Endodermal cell (in vitro differentiated cells): ENCODE data around the gene UEVLD. TPM values are rescaled to one million over a fixed set of nuclear protein-coding genes. Genes with fewer than 3 reads are reported as not detected.

Experiments
- DNase-seq: peaks from one replicate; pipeline ENCODE4 v3.0.0-alpha.2; 2017
- H3K27ac ChIP-seq: 2 replicates; pipeline ENCODE4 v1.5.1; 2013; ENCODE audit warnings: mild to moderate bottlenecking, low read depth, low read length, moderate library complexity
- H3K27me3 ChIP-seq: 2 replicates; pipeline ENCODE4 v1.6.1; 2013; ENCODE audit warnings: mild to moderate bottlenecking, low read length, moderate library complexity; ENCODE audit not compliant: insufficient read depth, control insufficient read depth, poor library complexity, severe bottlenecking
- H3K36me3 ChIP-seq: 2 replicates; pipeline ENCODE4 v1.7.0; 2013; ENCODE audit warnings: mild to moderate bottlenecking, low read length, moderate library complexity; ENCODE audit not compliant: control insufficient read depth, insufficient read depth
- H3K4me1 ChIP-seq: one replicate; pipeline ENCODE4 v1.7.0; 2013; ENCODE audit warnings: low read length; ENCODE audit not compliant: control insufficient read depth, insufficient read depth
- H3K4me3 ChIP-seq: 2 replicates; pipeline ENCODE4 v1.5.1; 2013; ENCODE audit warnings: mild to moderate bottlenecking, low read length, moderate library complexity
- H3K9ac ChIP-seq: 2 replicates; pipeline ENCODE4 v1.6.1; 2013; ENCODE audit warnings: mild to moderate bottlenecking, low read length, moderate library complexity; ENCODE audit not compliant: poor library complexity, severe bottlenecking; ENCODE audit errors: extremely low read depth
- H3K9me3 ChIP-seq: 2 replicates; pipeline ENCODE4 v1.6.1; 2013; ENCODE audit warnings: mild to moderate bottlenecking, low read length, moderate library complexity; ENCODE audit not compliant: control insufficient read depth
- H3K27ac Mint-ChIP-seq: 2 replicates; pipeline ENCODE4 v1.8.0; 2020; ENCODE audit warnings: mixed read lengths
- H3K27me3 Mint-ChIP-seq: 2 replicates; pipeline ENCODE4 v1.8.0; 2021; ENCODE audit warnings: mild to moderate bottlenecking, mixed read lengths; ENCODE audit not compliant: insufficient read depth
- H3K36me3 Mint-ChIP-seq: 2 replicates; pipeline ENCODE4 v1.8.0; 2020; ENCODE audit warnings: low read depth, mixed read lengths
- H3K4me1 Mint-ChIP-seq: 2 replicates; pipeline ENCODE4 v1.8.0; 2020; ENCODE audit warnings: mixed read lengths
- H3K4me3 Mint-ChIP-seq: 2 replicates; pipeline ENCODE4 v1.8.0; 2020; ENCODE audit warnings: mild to moderate bottlenecking, moderate library complexity, mixed read lengths
- H3K9me3 Mint-ChIP-seq: 2 replicates; pipeline ENCODE4 v1.8.0; 2020; ENCODE audit warnings: mild to moderate bottlenecking, mixed read lengths
- CTCF ChIP-seq: fragments of 200-600 bp; sonication (generic); conservative IDR thresholded peaks from 2 replicates; pipeline ENCODE4 v1.5.0; 2021; ENCODE audit warnings: antibody characterized with exemption, mild to moderate bottlenecking
- WGBS, 2 experiments: methylation state at CpG; one replicate each; pipeline versions ENCODE4 v1.1.5 to v1.1.7; 2013; ENCODE audit warnings: missing lambda C conversion rate in 2 of 2, mixed read lengths in 1 of 2; ENCODE audit not compliant: insufficient coverage in 1 of 2, insufficient read length in 1 of 2; 5-methylcytosine and 5-hydroxymethylcytosine counted together
- total RNA-seq, 2 donors: library from RNA; stranded (reverse); fragmentation: NEBNext Ultra II Directional in 1 of 2; extraction: Animal tissue kit (Norgen Biotek cat#: 25700) in 1 of 2; gene quantifications; 2 replicates in 1 of 2; 3 replicates in 1 of 2; pipeline ENCODE4 v1.2.1, GENCODE V29; 2021

UEVLD gene
- total RNA-seq, 2 donors from 2014 or later: 14.4 to 15.0 TPM

- WGBS, 2 experiments: 100% methylated on average over 1 of the region's 1 CpG
- H3K27ac Mint-ChIP-seq: no peak overlapping the region
- Histone ChIP-seq H3K9ac (no peak overlapping the region), H3K4me3 (no peak overlapping the region), H3K36me3 (peaks cover 30% of the 10 kb centered on the region), H3K27me3 (no peaks in the 10 kb centered on the region), H3K9me3 (no peaks in the 10 kb centered on the region), H3K27ac (no peak overlapping the region), H3K4me1 (no peaks in the 10 kb centered on the region)
- no peak for TF ChIP-seq CTCF
- no peak overlapping the region for H3K4me3 Mint-ChIP-seq
- H3K36me3 Mint-ChIP-seq: peaks cover 7% of the 10 kb centered on the region
- DNase-seq: no peak
- no peaks in the 10 kb centered on the region for H3K9me3 Mint-ChIP-seq
- H3K4me1 Mint-ChIP-seq: no peaks in the 10 kb centered on the region
- H3K27me3 Mint-ChIP-seq: no peaks in the 10 kb centered on the region
Observed at GRCh38 chr11:18534245-18534644, 54.3 kb downstream of the UEVLD start.

DNA sequence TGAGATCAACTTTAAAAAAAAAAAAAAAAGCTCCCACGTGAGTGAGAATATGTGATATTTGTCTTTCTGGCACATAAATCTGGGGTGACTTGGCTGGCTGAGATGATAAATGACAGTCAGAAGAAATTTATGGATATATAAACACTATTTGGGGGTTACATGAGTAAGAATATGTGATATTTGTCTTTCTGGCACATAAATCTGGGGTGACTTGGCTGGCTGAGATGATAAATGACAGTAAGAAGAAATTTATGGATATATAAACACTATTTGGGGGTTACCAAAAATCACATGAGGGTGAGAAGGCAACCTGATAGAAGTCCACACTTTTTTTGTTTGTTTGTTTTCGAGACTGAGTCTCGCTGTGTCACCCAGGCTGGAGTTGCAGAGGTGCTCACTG is 55.2 kb downstream of the UEVLD start:
- Mint-ChIP-seq H3K27ac (no peak overlapping the region), H3K4me3 (no peak overlapping the region), H3K9me3 (no peaks in the 10 kb centered on the region), H3K36me3 (peaks cover 7% of the 10 kb centered on the region), H3K4me1 (no peaks in the 10 kb centered on the region), H3K27me3 (no peaks in the 10 kb centered on the region)
- H3K9ac ChIP-seq: no peak overlapping the region
- H3K9me3 ChIP-seq: no peaks in the 10 kb centered on the region
- peaks cover 30% of the 10 kb centered on the region for H3K36me3 ChIP-seq
- no peaks in the 10 kb centered on the region for H3K27me3 ChIP-seq
- no peaks in the 10 kb centered on the region for H3K4me1 ChIP-seq
- no peak overlapping the region for H3K4me3 ChIP-seq
- TF ChIP-seq CTCF: no peak
- no peak for DNase-seq
- WGBS, 2 experiments: 94 to 100% methylated on average over 2 to 3 of the region's 3 CpGs
- no peak overlapping the region for H3K27ac ChIP-seq

GRCh38 chr11:18527512-18527911 is 61.0 kb downstream of the UEVLD start:
- Mint-ChIP-seq H3K4me3 (peak overlapping the region; percentile 91), H3K27me3 (no peaks in the 10 kb centered on the region), H3K36me3 (peaks cover 10% of the 10 kb centered on the region), H3K4me1 (peaks cover 11% of the 10 kb centered on the region), H3K27ac (peak overlapping the region; percentile 99), H3K9me3 (no peaks in the 10 kb centered on the region)
- no peak for DNase-seq
- Histone ChIP-seq H3K9ac (peak overlapping the region; percentile 92), H3K36me3 (peaks cover 19% of the 10 kb centered on the region), H3K9me3 (no peaks in the 10 kb centered on the region), H3K27ac (peak overlapping the region; percentile 97), H3K27me3 (no peaks in the 10 kb centered on the region), H3K4me3 (peak overlapping the region; percentile 97), H3K4me1 (no peaks in the 10 kb centered on the region)
- 37 to 57% methylated on average over 3 to 5 of the region's 5 CpGs for WGBS, 2 experiments
- TF ChIP-seq CTCF: no peak
